Measurements from ENCODE around the gene TP63. TPM values are rescaled to one million over a fixed set of nuclear protein-coding genes. Genes with fewer than 3 reads are reported as not detected.

TP63 gene
- total RNA-seq, 1 donor from 2014 or later = not detected

DNA sequence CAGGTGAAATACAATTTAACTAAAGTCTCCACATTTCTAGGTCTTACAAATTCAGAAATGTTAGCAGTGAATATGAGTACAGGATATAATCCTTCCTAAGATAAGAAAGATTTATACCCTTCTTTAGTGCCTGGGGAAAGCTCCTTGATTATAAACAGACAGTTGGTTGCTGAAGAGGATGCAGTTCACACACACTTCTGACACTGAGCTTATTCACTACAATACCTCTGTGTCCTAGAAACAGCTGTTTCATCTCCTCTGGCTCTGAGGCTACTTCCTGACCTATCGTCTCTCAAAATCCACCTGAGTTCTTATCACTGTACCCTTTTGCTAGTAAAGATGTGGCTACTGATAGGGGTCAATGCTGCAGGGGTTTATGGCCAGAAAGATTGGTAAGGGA is 57.1 kb downstream of the TP63 start:
- DNase-seq (ENCODE audit: low read depth) = no peak
- no peak overlapping the region for H3K4me3 ChIP-seq (ENCODE audit: low read depth, low read length)
- TF ChIP-seq, protein P1, sequence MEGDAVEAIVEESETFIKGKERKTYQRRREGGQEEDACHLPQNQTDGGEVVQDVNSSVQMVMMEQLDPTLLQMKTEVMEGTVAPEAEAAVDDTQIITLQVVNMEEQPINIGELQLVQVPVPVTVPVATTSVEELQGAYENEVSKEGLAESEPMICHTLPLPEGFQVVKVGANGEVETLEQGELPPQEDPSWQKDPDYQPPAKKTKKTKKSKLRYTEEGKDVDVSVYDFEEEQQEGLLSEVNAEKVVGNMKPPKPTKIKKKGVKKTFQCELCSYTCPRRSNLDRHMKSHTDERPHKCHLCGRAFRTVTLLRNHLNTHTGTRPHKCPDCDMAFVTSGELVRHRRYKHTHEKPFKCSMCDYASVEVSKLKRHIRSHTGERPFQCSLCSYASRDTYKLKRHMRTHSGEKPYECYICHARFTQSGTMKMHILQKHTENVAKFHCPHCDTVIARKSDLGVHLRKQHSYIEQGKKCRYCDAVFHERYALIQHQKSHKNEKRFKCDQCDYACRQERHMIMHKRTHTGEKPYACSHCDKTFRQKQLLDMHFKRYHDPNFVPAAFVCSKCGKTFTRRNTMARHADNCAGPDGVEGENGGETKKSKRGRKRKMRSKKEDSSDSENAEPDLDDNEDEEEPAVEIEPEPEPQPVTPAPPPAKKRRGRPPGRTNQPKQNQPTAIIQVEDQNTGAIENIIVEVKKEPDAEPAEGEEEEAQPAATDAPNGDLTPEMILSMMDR (conservative IDR thresholded peaks at IDR 0.05; ENCODE audit: low read depth, low read length) = no peak

DNA sequence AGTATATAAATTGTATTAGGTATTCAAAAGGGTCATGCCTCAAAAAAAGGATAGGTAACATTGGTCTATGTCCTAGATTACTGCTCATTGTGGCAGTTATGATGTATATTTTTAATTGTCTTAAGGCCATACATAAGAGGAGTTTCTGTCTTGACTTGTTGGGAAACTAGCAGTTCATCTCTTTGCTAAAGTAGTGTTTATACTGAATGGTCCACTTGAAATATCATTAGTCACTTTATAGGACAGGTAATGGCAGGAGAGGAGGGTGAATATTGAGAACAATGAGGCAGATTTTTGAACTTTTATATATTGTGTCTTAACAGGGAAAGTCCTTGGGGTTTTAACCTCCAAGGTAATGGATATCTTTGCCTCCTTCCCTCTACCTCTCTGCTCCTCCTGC is 58.4 kb downstream of the TP63 start:
- TF ChIP-seq, protein P1 (conservative IDR thresholded peaks at IDR 0.05; ENCODE audit: low read depth, low read length) = no peak
- DNase-seq (ENCODE audit: low read depth) = no peak

DNA sequence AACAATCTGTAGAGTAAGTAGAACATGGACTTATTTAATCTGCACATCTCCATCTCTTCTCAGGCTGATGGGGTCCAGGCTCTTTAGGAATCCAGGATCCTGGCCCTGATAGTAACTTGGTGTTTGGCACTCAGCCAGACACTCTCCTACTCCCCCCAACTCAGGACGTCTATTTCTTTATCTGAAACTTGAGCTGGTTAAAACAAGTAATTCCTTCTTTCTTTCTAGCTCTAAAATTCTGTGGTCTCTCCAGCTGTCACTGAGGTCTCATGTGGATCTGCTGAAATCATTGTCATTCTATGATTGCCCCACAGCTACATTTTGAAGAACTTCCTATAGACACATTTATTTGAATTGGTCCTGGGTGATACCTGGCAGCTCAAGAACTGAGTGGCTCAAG is 59.0 kb downstream of the TP63 start:
- TF ChIP-seq, protein P1 (conservative IDR thresholded peaks at IDR 0.05; ENCODE audit: low read depth, low read length) = no peak
- no peak for DNase-seq (ENCODE audit: low read depth)
- no peak overlapping the region for H3K4me3 ChIP-seq (ENCODE audit: low read depth, low read length)

More for the DNA sequence above, 58.4 kb downstream of the TP63 start:
- no peak overlapping the region for H3K4me3 ChIP-seq (ENCODE audit: low read depth, low read length)

DNA sequence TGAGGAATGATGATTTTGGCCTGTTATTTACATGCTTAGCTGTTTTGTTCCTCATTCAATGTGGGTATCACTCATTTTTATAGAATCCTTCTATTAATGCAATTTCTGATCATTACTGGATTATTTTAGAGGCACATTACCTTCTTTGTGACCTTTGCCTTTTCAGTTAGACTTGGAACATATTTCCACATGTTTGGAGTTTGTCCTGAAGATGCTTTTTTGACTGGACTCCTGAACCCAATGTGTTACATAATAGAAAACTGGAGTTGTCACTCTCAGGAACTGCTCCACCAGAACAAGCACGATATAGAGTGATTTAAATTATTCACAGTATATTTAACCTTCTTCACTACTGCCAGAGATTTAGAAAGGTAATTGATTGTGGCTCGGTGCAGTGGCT is 59.5 kb downstream of the TP63 start:
- DNase-seq (ENCODE audit: low read depth) = no peak
- TF ChIP-seq, protein P1 (conservative IDR thresholded peaks at IDR 0.05; ENCODE audit: low read depth, low read length) = no peak
- H3K4me3 ChIP-seq (ENCODE audit: low read depth, low read length) = no peak overlapping the region

DNA sequence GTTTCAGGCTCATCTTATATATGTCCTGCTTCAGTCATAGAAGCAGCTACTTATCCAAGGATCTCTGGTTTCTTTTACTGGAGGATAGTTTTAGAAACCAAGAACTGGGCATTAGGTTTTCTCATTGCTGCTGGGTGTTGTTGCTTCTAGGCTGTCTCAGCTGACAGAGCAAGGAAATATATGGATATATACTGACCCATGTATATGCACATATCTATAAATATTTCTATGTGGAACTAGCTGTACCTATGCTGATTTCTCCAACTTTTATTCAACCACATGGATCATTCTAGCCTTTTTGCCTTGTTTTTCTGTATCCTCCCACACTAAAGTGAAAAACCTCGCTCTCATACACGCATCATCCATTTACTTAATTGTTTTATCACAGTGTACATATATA is 64.2 kb downstream of the TP63 start:
- H3K4me3 ChIP-seq (ENCODE audit: low read depth, low read length) = no peak overlapping the region
- no peak for DNase-seq (ENCODE audit: low read depth)
- TF ChIP-seq, protein P1 (conservative IDR thresholded peaks at IDR 0.05; ENCODE audit: low read depth, low read length) = no peak

DNA sequence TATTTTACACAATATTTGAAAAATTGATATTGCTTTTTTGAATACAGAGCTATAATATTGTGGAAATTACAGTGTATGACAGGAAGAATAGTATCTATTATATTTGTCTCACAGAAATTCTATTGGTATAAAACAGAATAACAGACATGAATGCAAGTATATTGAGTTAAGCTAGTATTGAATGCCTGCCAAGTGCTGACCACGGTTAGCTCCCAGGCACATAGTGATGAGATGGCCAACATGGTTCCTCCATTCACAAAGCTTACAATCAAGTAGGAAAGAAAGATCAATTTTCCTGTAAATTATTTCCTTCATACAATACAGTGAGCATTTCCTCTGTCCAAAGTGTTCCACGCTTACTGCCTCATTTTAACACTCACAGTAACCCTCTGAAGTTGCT is 67.6 kb downstream of the TP63 start:
- DNase-seq (ENCODE audit: low read depth) = no peak
- H3K4me3 ChIP-seq (ENCODE audit: low read depth, low read length) = no peak overlapping the region
- TF ChIP-seq, protein P1 (conservative IDR thresholded peaks at IDR 0.05; ENCODE audit: low read depth, low read length) = no peak

DNA sequence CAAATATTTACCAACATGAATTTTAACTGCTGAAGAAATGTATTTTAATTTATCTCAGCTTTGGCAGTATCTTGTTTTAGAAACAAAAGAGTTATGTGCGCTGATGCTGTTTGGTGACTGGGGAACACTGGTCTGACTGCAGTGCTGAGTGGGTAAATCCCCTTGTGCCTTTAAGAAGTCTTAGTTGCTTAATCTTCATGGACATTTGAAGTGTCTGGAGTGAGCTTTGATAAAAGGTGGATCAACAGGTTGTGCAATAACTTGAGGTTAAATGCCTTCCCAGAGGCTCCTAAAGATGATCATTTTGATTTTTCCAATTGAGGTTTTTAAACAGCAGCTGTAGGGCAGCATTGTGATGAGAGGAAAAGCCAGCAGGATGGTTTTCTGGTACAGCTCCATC is 68.7 kb downstream of the TP63 start:
- H3K4me3 ChIP-seq (ENCODE audit: low read depth, low read length) = no peak overlapping the region
- DNase-seq (ENCODE audit: low read depth) = no peak
- TF ChIP-seq, protein P1 (conservative IDR thresholded peaks at IDR 0.05; ENCODE audit: low read depth, low read length) = no peak
